Memory B cell (primary cell): Measurements from ENCODE around the gene ALDH1L1.
"Not testable (repeated sequence)": the region's sequence is repeated elsewhere in the genome, so short reads cannot be mapped to it uniquely, and the experiment has no call there.

ENCODE experiments used
- ATAC-seq: fragments of 150-1000 bp; cut with Tn5 transposase; 2 replicates; pipeline ENCODE4 v1.10.0; 2021; ENCODE audit warnings: low read depth, mild to moderate bottlenecking, moderate library complexity
- DNase-seq, 2 donors: peaks; one replicate each; pipeline ENCODE4 v3.0.0; 2022; ENCODE audit warnings: low spot score in 2 of 2
- H3K27ac Mint-ChIP-seq: one replicate; pipeline ENCODE4 v1.8.0; 2022; ENCODE audit warnings: mild to moderate bottlenecking, moderate library complexity, mixed read lengths
- H3K27me3 Mint-ChIP-seq: one replicate; pipeline ENCODE4 v1.8.0; 2022; ENCODE audit warnings: mixed read lengths
- H3K36me3 Mint-ChIP-seq: one replicate; pipeline ENCODE4 v1.8.0; 2022; ENCODE audit warnings: mild to moderate bottlenecking, mixed read lengths
- H3K4me1 Mint-ChIP-seq: one replicate; pipeline ENCODE4 v1.8.0; 2022; ENCODE audit warnings: mixed read lengths
- H3K4me3 Mint-ChIP-seq: one replicate; pipeline ENCODE4 v1.8.0; 2022; ENCODE audit warnings: mild to moderate bottlenecking, moderate library complexity, mixed read lengths
- H3K9me3 Mint-ChIP-seq: one replicate; pipeline ENCODE4 v1.8.0; 2022; ENCODE audit warnings: mixed read lengths

The ALDH1L1 gene

DNA sequence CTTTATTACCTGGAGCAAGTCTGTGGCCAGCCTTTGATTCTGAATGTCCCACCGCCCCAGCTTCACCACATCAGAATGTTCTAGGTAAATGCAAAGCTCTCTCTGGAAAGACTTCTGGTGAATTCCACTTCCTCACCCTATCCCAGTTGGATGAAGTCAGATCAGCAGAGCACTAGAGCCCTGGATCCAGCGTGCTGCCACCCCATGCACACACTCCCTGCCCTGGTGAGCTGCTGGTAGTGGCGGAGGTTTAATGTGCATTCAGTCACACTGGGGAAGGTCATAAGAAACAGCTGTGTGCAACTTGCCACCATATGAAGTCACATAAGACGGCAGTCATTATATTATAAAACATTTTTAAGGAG, 80.1 kb downstream of the ALDH1L1 start:
- Mint-ChIP-seq H3K27me3 (peaks cover 13% of the 10 kb centered on the region), H3K36me3 (peaks cover 1% of the 10 kb centered on the region), H3K4me1 (peaks cover 3% of the 10 kb centered on the region), H3K4me3 (no peak overlapping the region), H3K27ac (no peak overlapping the region), H3K9me3 (peaks cover 8% of the 10 kb centered on the region)
- no peak for DNase-seq
- ATAC-seq: no peak

GRCh38 chr3:126098391-126098858, 82.0 kb downstream of the ALDH1L1 start:
- Mint-ChIP-seq H3K4me1 (peaks cover 3% of the 10 kb centered on the region), H3K9me3 (peaks cover 13% of the 10 kb centered on the region), H3K27me3 (peaks cover 13% of the 10 kb centered on the region), H3K27ac (no peak overlapping the region), H3K36me3 (peaks cover 4% of the 10 kb centered on the region), H3K4me3 (no peak overlapping the region)
- DNase-seq (no peak), ATAC-seq (no peak)

- Mint-ChIP-seq H3K27ac (no peak overlapping the region), H3K9me3 (peaks cover 13% of the 10 kb centered on the region), H3K36me3 (peaks cover 4% of the 10 kb centered on the region), H3K4me1 (peaks cover 3% of the 10 kb centered on the region), H3K4me3 (no peak overlapping the region), H3K27me3 (peaks cover 11% of the 10 kb centered on the region)
- DNase-seq (no peak), ATAC-seq (no peak)
These were observed 82.6 kb downstream of the ALDH1L1 start for GRCh38 chr3:126097801-126098200.

DNA sequence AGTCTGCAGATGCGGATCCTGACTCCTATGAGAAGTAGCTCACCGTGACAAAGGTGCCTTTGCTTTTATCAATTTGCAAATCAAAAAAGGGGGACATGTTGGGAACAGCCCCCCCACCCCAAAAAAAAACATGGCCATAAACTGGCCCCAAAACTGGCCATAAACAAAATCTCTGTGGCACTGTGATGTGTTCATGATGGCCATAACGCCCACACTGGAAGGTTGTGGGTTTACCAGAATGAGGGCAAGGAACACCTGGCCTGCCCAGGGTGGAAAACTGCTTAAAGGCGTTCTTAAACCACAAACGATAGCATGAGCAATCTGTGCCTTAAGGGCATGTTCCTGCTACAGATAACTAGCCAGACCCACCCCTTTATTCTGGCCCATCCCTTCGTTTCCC, 84.1 kb downstream of the ALDH1L1 start:
- H3K4me1 Mint-ChIP-seq, H3K27me3 Mint-ChIP-seq, DNase-seq, H3K27ac Mint-ChIP-seq, ATAC-seq, H3K4me3 Mint-ChIP-seq: not testable (repeated sequence)
- Mint-ChIP-seq H3K9me3 (peaks cover 13% of the 10 kb centered on the region), H3K36me3 (peaks cover 12% of the 10 kb centered on the region)

GRCh38 chr3:126092128-126092527, 88.3 kb downstream of the ALDH1L1 start:
- H3K4me1 Mint-ChIP-seq, ATAC-seq, DNase-seq, H3K27ac Mint-ChIP-seq, H3K4me3 Mint-ChIP-seq, H3K27me3 Mint-ChIP-seq: not testable (repeated sequence)
- Mint-ChIP-seq H3K36me3 (peaks cover 10% of the 10 kb centered on the region), H3K9me3 (peaks cover 12% of the 10 kb centered on the region)

DNA sequence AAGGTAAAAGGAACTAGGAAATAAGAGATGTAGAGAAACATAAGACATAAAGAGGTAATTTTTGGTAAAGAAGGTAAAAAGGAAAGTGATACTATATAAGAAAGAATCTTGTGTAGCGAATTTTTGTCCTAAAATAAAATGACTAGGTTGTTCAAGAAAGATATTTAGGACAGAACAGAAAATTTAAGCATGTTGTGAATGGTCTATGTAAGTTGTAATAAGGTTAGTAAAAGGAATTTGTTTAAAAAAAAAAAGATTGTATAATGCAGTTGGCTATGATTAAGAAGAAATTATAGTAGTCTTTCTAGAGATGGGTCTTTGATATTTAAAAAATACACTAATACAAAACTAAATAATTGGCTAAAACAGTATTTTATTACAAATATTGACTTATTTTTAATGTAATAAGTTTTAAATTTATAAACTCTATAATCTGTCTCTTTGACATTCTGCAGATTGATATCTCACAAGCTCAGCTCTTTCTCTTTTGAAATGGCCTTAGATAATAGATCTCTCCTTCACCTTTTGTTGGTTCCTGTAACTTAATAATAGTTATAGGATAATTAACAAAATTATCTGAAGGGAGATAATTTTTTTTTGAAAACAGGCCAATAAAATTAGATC, 92.7 kb downstream of the ALDH1L1 start:
- no peak for ATAC-seq
- Mint-ChIP-seq H3K4me3 (no peak overlapping the region), H3K27ac (no peak overlapping the region), H3K27me3 (peaks cover 3% of the 10 kb centered on the region), H3K4me1 (peaks cover 5% of the 10 kb centered on the region), H3K36me3 (peaks cover 7% of the 10 kb centered on the region), H3K9me3 (peaks cover 2% of the 10 kb centered on the region)
- no peak for DNase-seq

DNA sequence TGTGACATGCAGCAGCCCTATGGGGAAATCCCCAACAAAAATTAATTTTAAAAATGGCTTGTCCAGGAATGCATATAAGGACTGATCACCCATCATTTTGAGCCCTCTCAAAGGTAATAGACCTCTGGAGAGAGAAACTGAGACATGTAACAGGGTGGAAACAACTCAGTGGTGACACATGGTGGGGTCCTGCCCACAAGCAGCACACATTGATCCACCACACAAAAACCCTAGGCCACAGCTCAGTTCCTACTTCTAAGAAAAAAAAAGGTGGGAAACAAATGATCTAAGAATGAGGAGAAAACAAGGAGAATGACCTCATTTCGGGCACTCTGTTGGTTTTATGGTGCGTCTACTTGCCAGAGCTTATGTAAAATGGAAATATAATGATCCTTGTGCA, 94.5 kb downstream of the ALDH1L1 start:
- no peak for DNase-seq
- Mint-ChIP-seq H3K36me3 (no peaks in the 10 kb centered on the region), H3K27ac (no peak overlapping the region), H3K4me3 (no peak overlapping the region), H3K9me3 (peaks cover 5% of the 10 kb centered on the region), H3K4me1 (peaks cover 5% of the 10 kb centered on the region), H3K27me3 (no peaks in the 10 kb centered on the region)
- no peak for ATAC-seq

DNA sequence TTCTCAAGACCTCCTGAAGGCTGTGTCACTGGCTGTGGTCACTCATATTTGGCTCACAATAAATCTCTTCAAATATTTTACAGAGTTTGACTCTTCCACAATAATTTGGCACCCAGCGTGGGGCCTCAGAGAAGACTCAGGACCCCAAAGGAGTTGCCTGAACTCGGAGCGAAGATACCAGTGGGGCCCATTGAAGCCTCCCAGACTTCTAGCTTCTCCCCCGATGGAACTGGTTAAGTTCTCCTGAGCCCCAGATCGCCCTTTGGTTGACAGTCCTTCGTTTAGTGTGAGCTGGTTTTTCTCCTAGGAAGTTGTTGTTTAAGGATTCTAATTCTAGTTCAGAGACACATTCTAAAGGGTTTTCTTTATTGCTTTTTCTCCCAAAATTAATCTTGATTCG, 95.1 kb downstream of the ALDH1L1 start:
- H3K4me1 Mint-ChIP-seq: peaks cover 5% of the 10 kb centered on the region
- DNase-seq (no peak), ATAC-seq (no peak)
- H3K4me3 Mint-ChIP-seq: peak overlapping the region; percentile 82
- peaks cover 5% of the 10 kb centered on the region for H3K9me3 Mint-ChIP-seq
- no peaks in the 10 kb centered on the region for H3K36me3 Mint-ChIP-seq
- no peaks in the 10 kb centered on the region for H3K27me3 Mint-ChIP-seq
- H3K27ac Mint-ChIP-seq: peak overlapping the region; percentile 42

- H3K27me3 Mint-ChIP-seq: no peaks in the 10 kb centered on the region
- H3K27ac Mint-ChIP-seq: peak overlapping the region; percentile 42
- no peaks in the 10 kb centered on the region for H3K36me3 Mint-ChIP-seq
- H3K4me1 Mint-ChIP-seq: peaks cover 5% of the 10 kb centered on the region
- no peak for ATAC-seq
- no peak for DNase-seq
- H3K9me3 Mint-ChIP-seq: peaks cover 5% of the 10 kb centered on the region
- H3K4me3 Mint-ChIP-seq: peak overlapping the region; percentile 82
These were observed 95.6 kb downstream of the ALDH1L1 start for GRCh38 chr3:126084768-126085180.

- Mint-ChIP-seq H3K9me3 (peaks cover 5% of the 10 kb centered on the region), H3K27ac (peak within 1 kb of the TSS; percentile 42), H3K27me3 (no peaks in the 10 kb centered on the region), H3K36me3 (no peaks in the 10 kb centered on the region), H3K4me3 (peak within 1 kb of the TSS; percentile 82), H3K4me1 (peaks cover 5% of the 10 kb centered on the region)
- DNase-seq (peak; percentile 74 to 85), ATAC-seq (peak; percentile 84)
These were observed 96.2 kb downstream of the ALDH1L1 start, which contains the start of gene SLC41A3 for GRCh38 chr3:126083913-126084767. Gene SLC41A3, minus strand, starts transcription at chr3:126084124. Its CDS starts 15,905 bp downstream, at chr3:126068219.

DNA sequence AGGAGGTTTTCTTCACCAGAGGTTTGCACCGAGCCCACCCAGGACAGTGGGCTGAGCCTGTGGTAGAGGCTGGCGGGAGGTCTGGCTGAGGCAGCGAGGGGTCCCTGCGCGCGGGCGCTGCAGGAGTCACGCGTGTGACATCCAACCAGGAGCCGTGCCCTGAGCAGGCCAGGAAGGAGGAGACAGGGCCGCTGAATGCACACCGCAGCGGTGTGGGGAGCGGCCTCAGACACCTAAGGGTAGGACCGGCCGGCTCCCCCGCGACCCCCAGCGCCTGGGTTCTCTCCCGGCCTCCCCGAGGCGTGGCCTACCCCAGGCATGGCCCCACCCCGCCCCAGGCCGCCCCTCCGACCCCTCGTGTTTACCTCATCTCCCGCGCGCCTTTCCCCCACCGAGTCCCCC, 96.9 kb downstream of the ALDH1L1 start:
- Mint-ChIP-seq H3K4me1 (peaks cover 5% of the 10 kb centered on the region), H3K36me3 (no peaks in the 10 kb centered on the region), H3K9me3 (peaks cover 5% of the 10 kb centered on the region), H3K27ac (peak overlapping the region; percentile 42), H3K27me3 (no peaks in the 10 kb centered on the region), H3K4me3 (peak overlapping the region; percentile 82)
- ATAC-seq (peak; percentile 38), DNase-seq (peak; percentile 19 to 30)

DNA sequence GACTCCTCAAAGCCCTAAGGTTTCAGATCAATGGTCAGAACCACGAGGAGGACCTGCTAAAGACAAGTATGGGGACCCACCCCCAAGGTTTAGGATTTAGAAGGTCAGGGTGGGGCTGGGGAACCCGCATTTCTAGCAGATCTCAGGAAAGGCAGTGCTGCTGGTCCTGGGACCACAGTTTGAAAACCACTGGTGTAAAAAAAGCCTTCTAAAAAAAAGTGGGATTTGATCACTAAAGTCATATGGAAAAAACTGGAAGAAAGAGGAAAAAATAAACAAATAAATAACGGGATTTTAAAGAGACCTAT, 97.3 kb downstream of the ALDH1L1 start:
- no peak for DNase-seq
- peaks cover 5% of the 10 kb centered on the region for H3K9me3 Mint-ChIP-seq
- H3K36me3 Mint-ChIP-seq: no peaks in the 10 kb centered on the region

DNA sequence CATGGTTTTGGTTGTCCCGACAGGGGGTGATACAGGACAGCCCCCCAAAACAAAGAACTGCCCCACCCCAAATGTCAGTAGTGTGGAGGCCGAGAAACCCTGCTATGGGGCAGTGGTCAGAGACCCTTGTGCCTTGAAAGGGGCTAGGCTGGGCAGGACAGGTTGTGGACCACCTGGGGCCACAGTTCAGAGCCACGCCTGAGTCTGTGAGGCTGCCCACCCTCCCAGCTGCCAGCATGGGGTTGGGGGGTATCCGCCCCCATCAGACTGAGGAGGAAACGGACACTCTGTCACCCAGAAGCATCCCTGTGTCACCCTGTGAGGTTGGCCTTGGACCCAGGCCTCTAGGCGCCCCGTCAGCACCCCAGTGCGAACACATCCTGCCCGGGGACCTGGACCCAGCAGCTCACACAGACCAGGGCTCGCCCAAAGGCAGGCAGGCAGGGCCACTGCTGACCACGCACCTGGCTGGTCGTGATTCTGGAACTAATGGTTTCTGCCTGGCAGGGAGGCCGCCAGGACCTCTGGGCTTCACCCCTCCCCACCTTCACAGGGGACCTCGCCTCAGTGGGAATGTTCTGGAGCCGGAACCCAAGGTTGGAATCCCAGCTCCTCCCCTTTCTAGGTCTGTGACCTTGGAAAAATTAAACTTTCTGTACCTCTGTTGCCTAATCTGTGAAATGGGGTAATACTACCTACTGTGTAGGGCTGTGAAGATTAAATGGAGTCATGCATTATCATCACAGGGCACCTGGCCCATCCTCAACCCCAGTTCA, 97.8 kb downstream of the ALDH1L1 start:
- Mint-ChIP-seq H3K9me3 (peaks cover 5% of the 10 kb centered on the region), H3K27me3 (no peaks in the 10 kb centered on the region), H3K4me1 (peaks cover 5% of the 10 kb centered on the region), H3K27ac (peak overlapping the region; percentile 42), H3K4me3 (peak overlapping the region; percentile 82), H3K36me3 (no peaks in the 10 kb centered on the region)
- no peak for ATAC-seq
- DNase-seq: no peak

More for the DNA sequence above, 97.3 kb downstream of the ALDH1L1 start:
- no peaks in the 10 kb centered on the region for H3K27me3 Mint-ChIP-seq
- ATAC-seq: no peak
- peaks cover 5% of the 10 kb centered on the region for H3K4me1 Mint-ChIP-seq
- peak overlapping the region; percentile 82 for H3K4me3 Mint-ChIP-seq
- H3K27ac Mint-ChIP-seq: peak overlapping the region; percentile 42
